Measurements from ENCODE around the gene MYO5A. TPM values are rescaled to one million over a fixed set of nuclear protein-coding genes. Genes with fewer than 3 reads are reported as not detected.

The MYO5A gene
- total RNA-seq, 4 donors from 2014 or later = 22.0 to 37.4 (median 33.2) TPM

DNA sequence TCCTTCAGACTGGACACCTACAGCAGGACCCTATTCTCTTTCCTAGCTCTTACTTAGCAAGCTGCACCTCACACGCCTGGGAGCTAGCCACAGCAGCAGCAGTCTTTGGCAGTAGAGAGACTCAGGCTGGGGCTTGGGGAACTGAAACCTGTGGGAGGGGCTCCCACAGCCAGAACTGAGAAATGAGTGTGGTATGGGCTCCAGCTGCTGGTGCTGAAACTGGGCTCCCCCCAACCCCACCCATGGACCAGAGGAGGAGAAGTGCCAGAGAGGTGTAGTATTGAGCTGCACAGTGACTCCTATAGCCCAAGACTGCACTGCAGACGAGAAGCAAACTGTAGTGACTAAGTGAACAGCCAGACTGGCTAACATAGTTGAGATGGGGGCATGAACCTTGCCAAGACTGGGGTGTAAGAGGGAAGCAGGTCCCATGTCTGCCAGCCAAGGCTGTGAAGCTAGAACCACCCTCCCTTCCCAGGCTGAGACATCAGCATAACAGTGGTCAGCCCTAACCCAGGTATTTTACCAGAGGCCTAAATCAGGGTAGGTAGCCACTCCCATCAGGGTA, 62.5 kb downstream of the MYO5A start:
- Histone ChIP-seq H3K4me3 (no peak overlapping the region), H3K4me1 (peaks cover 11 to 29% (median 19%) of the 10 kb centered on the region in 4 donors), H3K36me3 (no peaks in the 10 kb centered on the region), H3K27me3 (no peaks in the 10 kb centered on the region), H3K9me3 (peaks cover 0 to 12% (median 7%) of the 10 kb centered on the region in 4 donors), H3K27ac (replicated peaks in 1 of 4) (no peak overlapping the region)
- TF ChIP-seq, protein P1, sequence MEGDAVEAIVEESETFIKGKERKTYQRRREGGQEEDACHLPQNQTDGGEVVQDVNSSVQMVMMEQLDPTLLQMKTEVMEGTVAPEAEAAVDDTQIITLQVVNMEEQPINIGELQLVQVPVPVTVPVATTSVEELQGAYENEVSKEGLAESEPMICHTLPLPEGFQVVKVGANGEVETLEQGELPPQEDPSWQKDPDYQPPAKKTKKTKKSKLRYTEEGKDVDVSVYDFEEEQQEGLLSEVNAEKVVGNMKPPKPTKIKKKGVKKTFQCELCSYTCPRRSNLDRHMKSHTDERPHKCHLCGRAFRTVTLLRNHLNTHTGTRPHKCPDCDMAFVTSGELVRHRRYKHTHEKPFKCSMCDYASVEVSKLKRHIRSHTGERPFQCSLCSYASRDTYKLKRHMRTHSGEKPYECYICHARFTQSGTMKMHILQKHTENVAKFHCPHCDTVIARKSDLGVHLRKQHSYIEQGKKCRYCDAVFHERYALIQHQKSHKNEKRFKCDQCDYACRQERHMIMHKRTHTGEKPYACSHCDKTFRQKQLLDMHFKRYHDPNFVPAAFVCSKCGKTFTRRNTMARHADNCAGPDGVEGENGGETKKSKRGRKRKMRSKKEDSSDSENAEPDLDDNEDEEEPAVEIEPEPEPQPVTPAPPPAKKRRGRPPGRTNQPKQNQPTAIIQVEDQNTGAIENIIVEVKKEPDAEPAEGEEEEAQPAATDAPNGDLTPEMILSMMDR (IDR thresholded peaks at IDR 0.05) = no peak
- no peak for TF ChIP-seq POLR2A (IDR thresholded peaks at IDR 0.05; ENCODE audit: low read depth)
- no peak for TF ChIP-seq POLR2AphosphoS5 (IDR thresholded peaks at IDR 0.05)
- no peak for TF ChIP-seq EP300 (IDR thresholded peaks at IDR 0.05)
- no peak for DNase-seq (ENCODE audit: extremely low spot score)
- intact Hi-C loops (cut with DNase I) = no loop called here
- 85% methylated on average over 2 of the region's 2 CpGs for WGBS

DNA sequence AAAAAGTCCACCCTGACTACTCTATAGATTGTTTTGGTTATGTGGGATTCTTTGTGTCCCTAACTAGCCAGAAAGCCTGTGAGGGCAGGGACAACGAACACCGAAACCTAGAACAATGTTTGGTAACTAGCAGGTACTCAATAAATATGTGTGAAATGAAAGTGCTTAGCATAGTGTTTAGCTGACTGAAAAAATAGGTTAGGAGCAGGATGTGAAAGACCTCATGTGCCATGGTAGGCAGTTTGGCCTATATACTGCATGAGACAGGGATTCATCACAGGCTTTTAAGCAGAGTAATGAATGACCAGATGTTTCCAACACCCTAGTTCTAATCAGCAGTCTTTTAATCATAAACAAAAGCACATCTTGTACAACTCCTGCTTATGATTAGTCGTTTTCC, 64.2 kb downstream of the MYO5A start:
- WGBS = 76% methylated on average over 3 of the region's 3 CpGs
- Histone ChIP-seq H3K9me3 (peaks cover 0 to 12% (median 7%) of the 10 kb centered on the region in 4 donors), H3K4me1 (peaks cover 11 to 29% (median 19%) of the 10 kb centered on the region in 4 donors), H3K36me3 (no peaks in the 10 kb centered on the region), H3K4me3 (no peak overlapping the region), H3K27me3 (no peaks in the 10 kb centered on the region), H3K27ac (replicated peaks in 1 of 4) (no peak overlapping the region)
- TF ChIP-seq POLR2A (IDR thresholded peaks at IDR 0.05; ENCODE audit: low read depth) (no peak), EP300 (IDR thresholded peaks at IDR 0.05) (no peak), POLR2AphosphoS5 (IDR thresholded peaks at IDR 0.05) (no peak)
- TF ChIP-seq, protein P1 (IDR thresholded peaks at IDR 0.05) = no peak
- intact Hi-C loops (cut with DNase I) = no loop called here
- no peak for DNase-seq (ENCODE audit: extremely low spot score)

- WGBS = 97% methylated on average over 3 of the region's 3 CpGs
- no peak for DNase-seq (ENCODE audit: extremely low spot score)
- TF ChIP-seq POLR2AphosphoS5 (IDR thresholded peaks at IDR 0.05) (no peak), EP300 (IDR thresholded peaks at IDR 0.05) (no peak), POLR2A (IDR thresholded peaks at IDR 0.05; ENCODE audit: low read depth) (no peak)
- TF ChIP-seq, protein P1 (IDR thresholded peaks at IDR 0.05) = no peak
- peaks cover 11 to 29% (median 19%) of the 10 kb centered on the region in 4 donors for H3K4me1 ChIP-seq
- H3K9me3 ChIP-seq = peaks cover 0 to 12% (median 7%) of the 10 kb centered on the region in 4 donors
- H3K27me3 ChIP-seq = no peaks in the 10 kb centered on the region
- no peak overlapping the region for H3K27ac ChIP-seq (replicated peaks in 1 of 4)
- H3K36me3 ChIP-seq = no peaks in the 10 kb centered on the region
- no peak overlapping the region for H3K4me3 ChIP-seq
- intact Hi-C loops (cut with DNase I) = no loop called here
Observed at GRCh38 chr15:52464040-52464439, 64.6 kb downstream of the MYO5A start.

DNA sequence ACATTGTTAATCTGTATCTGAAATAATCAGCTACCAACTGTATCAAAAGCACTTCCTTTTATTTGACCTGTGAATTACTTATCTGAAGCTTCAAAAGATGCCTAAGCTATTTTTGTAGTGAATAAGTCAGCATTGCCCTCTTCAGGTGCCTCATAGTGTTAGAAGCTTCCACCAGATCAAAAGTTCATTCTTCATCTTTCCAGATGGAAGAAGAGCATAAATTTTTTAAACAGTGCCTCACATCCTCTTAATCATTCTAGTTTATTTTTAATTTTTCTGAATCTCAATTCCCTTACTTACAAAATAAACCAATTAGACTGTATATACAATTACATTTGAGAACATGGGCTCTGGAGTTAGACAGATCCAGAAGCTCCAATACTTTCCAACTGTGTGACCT, 65.0 kb downstream of the MYO5A start:
- intact Hi-C loops (cut with DNase I) = no loop called here
- DNase-seq (ENCODE audit: extremely low spot score) = no peak
- TF ChIP-seq, protein P1 (IDR thresholded peaks at IDR 0.05) = no peak
- no peak for TF ChIP-seq EP300 (IDR thresholded peaks at IDR 0.05)
- TF ChIP-seq POLR2AphosphoS5 (IDR thresholded peaks at IDR 0.05) = no peak
- TF ChIP-seq POLR2A (IDR thresholded peaks at IDR 0.05; ENCODE audit: low read depth) = no peak
- Histone ChIP-seq H3K4me1 (peaks cover 11 to 29% (median 19%) of the 10 kb centered on the region in 4 donors), H3K9me3 (peaks cover 0 to 12% (median 7%) of the 10 kb centered on the region in 4 donors), H3K27ac (replicated peaks in 1 of 4) (no peak overlapping the region), H3K4me3 (no peak overlapping the region), H3K36me3 (no peaks in the 10 kb centered on the region), H3K27me3 (no peaks in the 10 kb centered on the region)
